GM23338 (cell line): ENCODE results near the gene MZB1. TPM values are rescaled to one million over a fixed set of nuclear protein-coding genes. Genes with fewer than 3 reads are reported as not detected.

Experiments
- ATAC-seq: fragments of 200-7000 bp; cut with Tn5 transposase; 3 replicates; pipeline ENCODE4 v1.9.1; 2020
- DNase-seq: peaks from one replicate; pipeline ENCODE4 v3.0.0-alpha.2; 2015; ENCODE audit warnings: low spot score
- H2AFZ ChIP-seq: fragments of 200-600 bp; sonication (generic); 2 replicates; pipeline ENCODE4 v1.8.0; 2016; ENCODE audit warnings: antibody characterized with exemption, mild to moderate bottlenecking, moderate library complexity
- H3F3A ChIP-seq: fragments of 200-600 bp; sonication (generic); replicated peaks from 2 replicates; pipeline ENCODE4 v1.8.0; 2017; ENCODE audit warnings: antibody characterized with exemption, mixed run types, low read depth
- H3K27ac ChIP-seq: fragments of 200-600 bp; sonication (generic); 2 replicates; pipeline ENCODE4 v1.6.1; 2016; ENCODE audit warnings: low read depth
- H3K27me3 ChIP-seq: fragments of 200-600 bp; sonication (generic); 2 replicates; pipeline ENCODE4 v1.8.0; 2016; ENCODE audit warnings: mild to moderate bottlenecking, mixed run types, moderate library complexity; ENCODE audit not compliant: insufficient read depth
- H3K36me3 ChIP-seq: fragments of 200-600 bp; sonication (generic); 2 replicates; pipeline ENCODE4 v1.8.0; 2016; ENCODE audit warnings: mild to moderate bottlenecking; ENCODE audit not compliant: insufficient read depth
- H3K4me1 ChIP-seq: fragments of 200-600 bp; sonication (generic); 2 replicates; pipeline ENCODE4 v1.8.0; 2016; ENCODE audit warnings: mild to moderate bottlenecking, moderate library complexity; ENCODE audit not compliant: insufficient read depth
- H3K4me2 ChIP-seq: fragments of 200-600 bp; sonication (generic); 2 replicates; pipeline ENCODE4 v1.7.1; 2017; ENCODE audit warnings: mixed run types
- H3K4me3 ChIP-seq: fragments of 200-600 bp; sonication (generic); 2 replicates; pipeline ENCODE4 v1.6.1; 2016; ENCODE audit warnings: mixed run types
- H3K79me2 ChIP-seq: fragments of 200-600 bp; sonication (generic); replicated peaks from 2 replicates; pipeline ENCODE4 v1.8.0; 2017; ENCODE audit warnings: mild to moderate bottlenecking; ENCODE audit not compliant: insufficient read depth
- H3K9me2 ChIP-seq: fragments of 200-600 bp; sonication (generic); 2 replicates; pipeline ENCODE4 v1.8.0; 2017; ENCODE audit not compliant: insufficient read depth
- H4K20me1 ChIP-seq: fragments of 200-600 bp; sonication (generic); replicated peaks from 2 replicates; pipeline ENCODE4 v1.8.0; 2017; ENCODE audit warnings: mild to moderate bottlenecking; ENCODE audit not compliant: insufficient read depth
- H3K27ac Mint-ChIP-seq: 2 replicates; pipeline ENCODE4 v1.8.0; 2020; ENCODE audit warnings: inconsistent platforms, mild to moderate bottlenecking, moderate library complexity, mixed read lengths
- H3K27me3 Mint-ChIP-seq: 3 replicates; pipeline ENCODE4 v1.8.0; 2022; ENCODE audit warnings: low read depth, mild to moderate bottlenecking, moderate library complexity, mixed read lengths, inconsistent platforms; ENCODE audit not compliant: insufficient read depth, poor library complexity
- H3K36me3 Mint-ChIP-seq: 3 replicates; pipeline ENCODE4 v1.8.0; 2021; ENCODE audit warnings: low read depth, mild to moderate bottlenecking, inconsistent platforms, moderate library complexity, mixed read lengths
- H3K4me1 Mint-ChIP-seq: 3 replicates; pipeline ENCODE4 v1.8.0; 2020; ENCODE audit warnings: mild to moderate bottlenecking, inconsistent platforms, mixed read lengths
- H3K4me3 Mint-ChIP-seq: 3 replicates; pipeline ENCODE4 v1.8.0; 2021; ENCODE audit warnings: moderate library complexity, mild to moderate bottlenecking, inconsistent platforms, mixed read lengths
- H3K9me3 Mint-ChIP-seq: 3 replicates; pipeline ENCODE4 v1.8.0; 2020; ENCODE audit warnings: moderate library complexity, mild to moderate bottlenecking, inconsistent platforms, mixed read lengths
- CREB1 ChIP-seq: fragments of 250-450 bp; sonication (Bioruptor Pico); IDR thresholded peaks from 2 replicates; pipeline ENCODE4 v1.5.0; 2020; ENCODE audit warnings: low read depth, mild to moderate bottlenecking, moderate library complexity
- EZH2 ChIP-seq: fragments of 200-600 bp; sonication (generic); IDR thresholded peaks from one replicate; pipeline ENCODE4 v1.8.0; 2017; ENCODE audit warnings: antibody characterized with exemption, mild to moderate bottlenecking, low read depth; ENCODE audit not compliant: unreplicated experiment
- EZH2phosphoT487 ChIP-seq: fragments of 200-600 bp; sonication (generic); IDR thresholded peaks from one replicate; pipeline ENCODE4 v1.8.1; 2018; ENCODE audit warnings: antibody characterized with exemption; ENCODE audit not compliant: unreplicated experiment
- JUNB ChIP-seq: IDR thresholded peaks from one replicate; pipeline ENCODE4 v1.6.1; 2016; ENCODE audit warnings: antibody characterized with exemption; ENCODE audit not compliant: unreplicated experiment
- NANOG ChIP-seq: IDR thresholded peaks from 2 replicates; pipeline ENCODE4 v1.6.1; 2016; ENCODE audit warnings: antibody characterized with exemption, borderline replicate concordance
- POLR2AphosphoS5 ChIP-seq: IDR thresholded peaks from 2 replicates; pipeline ENCODE4 v1.6.1; 2016; ENCODE audit warnings: antibody characterized with exemption, low read depth
- ZNF114 ChIP-seq: fragments of 250-450 bp; sonication (Bioruptor Pico); IDR thresholded peaks from 2 replicates; pipeline ENCODE4 v1.5.0; 2020; ENCODE audit warnings: mild to moderate bottlenecking, moderate library complexity
- ZNF331 ChIP-seq: fragments of 250-450 bp; sonication (Bioruptor Pico); IDR thresholded peaks from 2 replicates; pipeline ENCODE4 v1.5.0; 2020; ENCODE audit warnings: low read depth, mild to moderate bottlenecking, moderate library complexity
- ZNF462 ChIP-seq: fragments of 250-450 bp; sonication (Bioruptor Pico); IDR thresholded peaks from 2 replicates; pipeline ENCODE4 v1.5.0; 2020; ENCODE audit warnings: mild to moderate bottlenecking, moderate library complexity
- polyA plus RNA-seq: library from polyadenylated mRNA; unstranded; fragments of >200 nt; fragmentation: Nextera tagmentation; extraction: Ambion mirVana; gene quantifications from 2 replicates; pipeline ENCODE4 v1.2.1, GENCODE V29; 2016
- total RNA-seq: library from RNA; depleted of rRNA; stranded (reverse); fragments of >200 nt; shearing (Covaris generic); gene quantifications from 2 replicates; pipeline ENCODE4 v1.2.3, GENCODE V29; 2014

The MZB1 gene
- total and polyA plus RNA-seq, 2 experiments from 2014 or later = 0.52 to 1.6 TPM

- Histone ChIP-seq H3K27me3 (no peaks in the 10 kb centered on the region), H3F3A (peaks cover 13% of the 10 kb centered on the region), H3K27ac (no peak overlapping the region), H4K20me1 (no peaks in the 10 kb centered on the region; the same call in 1 of the 2 replicates), H3K79me2 (no peaks in the 10 kb centered on the region), H3K36me3 (peaks cover 6% of the 10 kb centered on the region; the same call in 1 of the 2 replicates), H3K4me3 (no peak overlapping the region), H3K9me2 (no peaks in the 10 kb centered on the region), H2AFZ (no peak overlapping the region), H3K4me1 (peaks cover 4% of the 10 kb centered on the region; the same call in 1 of the 2 replicates), H3K4me2 (no peak overlapping the region)
- H3K27me3 Mint-ChIP-seq = peaks cover 9% of the 10 kb centered on the region
- H3K36me3 Mint-ChIP-seq = peaks cover 19% of the 10 kb centered on the region; the same call in 2 of the 3 replicates
- DNase-seq (no peak), ATAC-seq (no peak)
- no peak overlapping the region for H3K4me3 Mint-ChIP-seq
- H3K4me1 Mint-ChIP-seq = peaks cover 6% of the 10 kb centered on the region; the same call in 2 of the 3 replicates
- H3K9me3 Mint-ChIP-seq = no peaks in the 10 kb centered on the region
- TF ChIP-seq ZNF331 (CRISPR knock-in tag) = no peak
- TF ChIP-seq CREB1 (CRISPR knock-in tag) = no peak
- no peak for TF ChIP-seq JUNB
- no peak for TF ChIP-seq ZNF114 (CRISPR knock-in tag)
- TF ChIP-seq ZNF462 (CRISPR knock-in tag) = no peak
- TF ChIP-seq NANOG = no peak
- TF ChIP-seq EZH2 = no peak
- no peak for TF ChIP-seq POLR2AphosphoS5
- TF ChIP-seq EZH2phosphoT487 = no peak
- H3K27ac Mint-ChIP-seq = no peak overlapping the region
Measured at GRCh38 chr5:139376364-139376763, 13.3 kb downstream of the MZB1 start.
